Hippocampal formation (tissue), 2 donors: ENCODE measurements around the gene SRY.
"Not testable (repeated sequence)": the region's sequence is repeated elsewhere in the genome, so short reads cannot be mapped to it uniquely, and the experiment has no call there.

Experiments
- DNase-seq, 2 donors: peaks; one replicate each; lab custom pipeline; 2025; lab: John Stamatoyannopoulos, UW

Gene SRY

GRCh38 chrY:2787600-2787999 lies at the start of gene SRY:
Gene SRY, minus strand, starts transcription at chrY:2787682. Its CDS starts 79 bp downstream, at chrY:2787603.
- DNase-seq, result no peak

GRCh38 chrY:2837078-2837477 lies 49.6 kb upstream of the SRY start:
- no peak for DNase-seq

GRCh38 chrY:2835230-2835629 lies 47.7 kb upstream of the SRY start:
- DNase-seq, result no peak

- no peak for DNase-seq
These were observed 41.0 kb upstream of the SRY start for GRCh38 chrY:2828497-2828896.

GRCh38 chrY:2824471-2824870 lies 37.0 kb upstream of the SRY start:
- no peak for DNase-seq

GRCh38 chrY:2817146-2817896 lies 29.8 kb upstream of the SRY start:
- not testable (repeated sequence) for DNase-seq

GRCh38 chrY:2800246-2800645 lies 12.8 kb upstream of the SRY start:
- no peak for DNase-seq

GRCh38 chrY:2797991-2798390 lies 10.5 kb upstream of the SRY start:
- no peak for DNase-seq

- no peak for DNase-seq
These were observed 9.6 kb upstream of the SRY start for GRCh38 chrY:2796977-2797523.

- no peak for DNase-seq
These were observed 2.3 kb upstream of the SRY start for GRCh38 chrY:2789756-2790155.

GRCh38 chrY:2786876-2787512 lies 488 bp downstream of the SRY start:
- DNase-seq, result no peak
